H9 (cell line): Measurements from ENCODE around the gene CHRNB4. TPM values are rescaled to one million over a fixed set of nuclear protein-coding genes. Genes with fewer than 3 reads are reported as not detected.

Source experiments
- DNase-seq: peaks from one replicate; pipeline ENCODE4 v3.0.0-alpha.2; 2017
- H2AFZ ChIP-seq: one replicate; pipeline ENCODE4 v1.6.1; 2013; ENCODE audit warnings: mild to moderate bottlenecking, low read length, control low read depth, moderate library complexity
- H2AK5ac ChIP-seq: 2 replicates; pipeline ENCODE4 v1.6.1; 2013; ENCODE audit warnings: low read length, control low read depth, mixed read lengths; ENCODE audit not compliant: insufficient read length
- H2BK120ac ChIP-seq: one replicate; pipeline ENCODE4 v1.6.1; 2013; ENCODE audit warnings: low read depth, mild to moderate bottlenecking, low read length, control low read depth, inconsistent platforms; ENCODE audit not compliant: poor library complexity, severe bottlenecking
- H2BK12ac ChIP-seq: 2 replicates; pipeline ENCODE4 v1.6.1; 2013; ENCODE audit warnings: low read length, control low read depth, mixed read lengths, low read depth; ENCODE audit not compliant: insufficient read length
- H2BK15ac ChIP-seq: 2 replicates; pipeline ENCODE4 v1.6.1; 2013; ENCODE audit warnings: low read depth, low read length, control low read depth
- H2BK20ac ChIP-seq: one replicate; pipeline ENCODE4 v1.6.1; 2013; ENCODE audit warnings: low read depth, mild to moderate bottlenecking, low read length, control low read depth, inconsistent platforms; ENCODE audit not compliant: poor library complexity, severe bottlenecking
- H2BK5ac ChIP-seq: 2 replicates; pipeline ENCODE4 v1.6.1; 2013; ENCODE audit warnings: low read length, control low read depth, mixed read lengths; ENCODE audit not compliant: insufficient read length
- H3K14ac ChIP-seq: 2 replicates; pipeline ENCODE4 v1.6.1; 2013; ENCODE audit warnings: low read length, control low read depth; ENCODE audit not compliant: insufficient read depth
- H3K18ac ChIP-seq: 2 replicates; pipeline ENCODE4 v1.6.1; 2013; ENCODE audit warnings: low read depth, mild to moderate bottlenecking, mixed read lengths, low read length, control low read depth; ENCODE audit not compliant: insufficient read length
- H3K23ac ChIP-seq: 2 replicates; pipeline ENCODE4 v1.6.1; 2013; ENCODE audit warnings: low read length, control low read depth, mixed read lengths, low read depth; ENCODE audit not compliant: insufficient read length
- H3K23me2 ChIP-seq: 2 replicates; pipeline ENCODE4 v1.6.1; 2013; ENCODE audit warnings: low read depth, mild to moderate bottlenecking, mixed read lengths, low read length, control low read depth; ENCODE audit not compliant: insufficient read length, poor library complexity, severe bottlenecking
- H3K27ac ChIP-seq: 2 replicates; pipeline ENCODE4 v1.5.1; 2013; ENCODE audit warnings: low read length, control low read depth, mixed read lengths, low read depth; ENCODE audit not compliant: insufficient read length
- H3K27me3 ChIP-seq: 2 replicates; pipeline ENCODE4 v1.6.1; 2013; ENCODE audit warnings: low read length, control low read depth, inconsistent platforms; ENCODE audit not compliant: insufficient read depth
- H3K4ac ChIP-seq: 2 replicates; pipeline ENCODE4 v1.6.1; 2013; ENCODE audit warnings: low read depth, mild to moderate bottlenecking, control low read depth, inconsistent platforms, low read length, moderate library complexity
- H3K4me1 ChIP-seq: 2 replicates; pipeline ENCODE4 v1.6.1; 2013; ENCODE audit warnings: low read length, control low read depth, inconsistent platforms; ENCODE audit not compliant: insufficient read depth
- H3K4me2 ChIP-seq: 2 replicates; pipeline ENCODE4 v1.6.1; 2013; ENCODE audit warnings: low read length, control low read depth, mixed read lengths; ENCODE audit not compliant: insufficient read length, insufficient read depth
- H3K56ac ChIP-seq: 2 replicates; pipeline ENCODE4 v1.6.1; 2013; ENCODE audit warnings: low read depth, mild to moderate bottlenecking, mixed read lengths, low read length, control low read depth; ENCODE audit not compliant: insufficient read length
- H3K79me1 ChIP-seq: 2 replicates; pipeline ENCODE4 v1.6.1; 2013; ENCODE audit warnings: low read depth, mild to moderate bottlenecking, moderate library complexity, low read length, control low read depth, inconsistent platforms; ENCODE audit not compliant: insufficient read depth, poor library complexity, severe bottlenecking
- H3K79me2 ChIP-seq: 2 replicates; pipeline ENCODE4 v1.6.1; 2013; ENCODE audit warnings: low read length, control low read depth, inconsistent platforms; ENCODE audit not compliant: insufficient read depth
- H3K9ac ChIP-seq: 2 replicates; pipeline ENCODE4 v1.6.1; 2013; ENCODE audit warnings: low read length, control low read depth, mixed read lengths; ENCODE audit not compliant: insufficient read length; ENCODE audit errors: extremely low read depth
- H3K9me3 ChIP-seq: one replicate; pipeline ENCODE4 v1.6.1; 2013; ENCODE audit warnings: low read depth, low read length, inconsistent platforms; ENCODE audit not compliant: control insufficient read depth
- H3T11ph ChIP-seq: one replicate; pipeline ENCODE4 v1.6.1; 2013; ENCODE audit warnings: mild to moderate bottlenecking, low read length, control low read depth, inconsistent platforms
- H4K20me1 ChIP-seq: one replicate; pipeline ENCODE4 v1.6.1; 2013; ENCODE audit not compliant: control insufficient read depth, insufficient read length, insufficient read depth
- H4K5ac ChIP-seq: 2 replicates; pipeline ENCODE4 v1.6.1; 2013; ENCODE audit warnings: low read depth, mild to moderate bottlenecking, mixed read lengths, low read length, control low read depth; ENCODE audit not compliant: insufficient read length
- H4K8ac ChIP-seq: replicated peaks from 2 replicates; pipeline ENCODE4 v1.6.1; 2013; ENCODE audit warnings: low read length, control low read depth, mixed read lengths, low read depth; ENCODE audit not compliant: insufficient read length
- H4K91ac ChIP-seq: 2 replicates; pipeline ENCODE4 v1.6.1; 2013; ENCODE audit warnings: low read depth, mild to moderate bottlenecking, moderate library complexity, mixed read lengths, low read length, control low read depth; ENCODE audit not compliant: insufficient read length
- H3K27ac Mint-ChIP-seq, 3 experiments: 2 replicates in 2 of 3; 3 replicates in 1 of 3; pipeline ENCODE4 v1.8.0; 2020 to 2021; ENCODE audit warnings: mixed read lengths in 3 of 3, mild to moderate bottlenecking in 1 of 3, moderate library complexity in 1 of 3
- H3K27me3 Mint-ChIP-seq: 2 replicates; pipeline ENCODE4 v1.8.0; 2021; ENCODE audit warnings: low read depth, mild to moderate bottlenecking, moderate library complexity, mixed read lengths
- H3K36me3 Mint-ChIP-seq, 3 experiments: 2 replicates in 2 of 3; 3 replicates in 1 of 3; pipeline ENCODE4 v1.8.0; 2020 to 2021; ENCODE audit warnings: low read depth in 3 of 3, mixed read lengths in 3 of 3; ENCODE audit not compliant: insufficient read depth in 1 of 3
- H3K4me1 Mint-ChIP-seq, 2 experiments: 2 replicates each; pipeline ENCODE4 v1.8.0; 2020; ENCODE audit warnings: mixed read lengths in 2 of 2
- H3K4me3 Mint-ChIP-seq, 2 experiments: 2 replicates in 1 of 2; 3 replicates in 1 of 2; pipeline ENCODE4 v1.8.0; 2020 to 2021; ENCODE audit warnings: mild to moderate bottlenecking in 2 of 2, mixed read lengths in 2 of 2, moderate library complexity in 1 of 2
- H3K9me3 Mint-ChIP-seq, 2 experiments: 2 replicates in 1 of 2; 3 replicates in 1 of 2; pipeline ENCODE4 v1.8.0; 2020; ENCODE audit warnings: mild to moderate bottlenecking in 2 of 2, mixed read lengths in 2 of 2, moderate library complexity in 1 of 2
- WGBS: extraction: QIAGEN DNeasy Blood & Tissue Kit; methylation state at CpG from one replicate; pipeline ENCODE4 v1.1.7; 2013; ENCODE audit warnings: missing lambda C conversion rate, low lambda C conversion rate, mixed read lengths; ENCODE audit not compliant: insufficient read length; ENCODE audit errors: extremely low coverage; 5-methylcytosine and 5-hydroxymethylcytosine counted together
- total RNA-seq: library from RNA; stranded (reverse); gene quantifications from 2 replicates; pipeline ENCODE4 v1.2.1, GENCODE V29; 2021
- TF ChIP-seq, protein P1 (sequence below): fragments of 200-600 bp; sonication (generic); conservative IDR thresholded peaks from 3 replicates; pipeline ENCODE4 v1.8.0; 2021; ENCODE audit warnings: antibody characterized with exemption, mild to moderate bottlenecking

CHRNB4 gene
- total RNA-seq, 1 experiment from 2014 or later = 1.9 TPM

DNA sequence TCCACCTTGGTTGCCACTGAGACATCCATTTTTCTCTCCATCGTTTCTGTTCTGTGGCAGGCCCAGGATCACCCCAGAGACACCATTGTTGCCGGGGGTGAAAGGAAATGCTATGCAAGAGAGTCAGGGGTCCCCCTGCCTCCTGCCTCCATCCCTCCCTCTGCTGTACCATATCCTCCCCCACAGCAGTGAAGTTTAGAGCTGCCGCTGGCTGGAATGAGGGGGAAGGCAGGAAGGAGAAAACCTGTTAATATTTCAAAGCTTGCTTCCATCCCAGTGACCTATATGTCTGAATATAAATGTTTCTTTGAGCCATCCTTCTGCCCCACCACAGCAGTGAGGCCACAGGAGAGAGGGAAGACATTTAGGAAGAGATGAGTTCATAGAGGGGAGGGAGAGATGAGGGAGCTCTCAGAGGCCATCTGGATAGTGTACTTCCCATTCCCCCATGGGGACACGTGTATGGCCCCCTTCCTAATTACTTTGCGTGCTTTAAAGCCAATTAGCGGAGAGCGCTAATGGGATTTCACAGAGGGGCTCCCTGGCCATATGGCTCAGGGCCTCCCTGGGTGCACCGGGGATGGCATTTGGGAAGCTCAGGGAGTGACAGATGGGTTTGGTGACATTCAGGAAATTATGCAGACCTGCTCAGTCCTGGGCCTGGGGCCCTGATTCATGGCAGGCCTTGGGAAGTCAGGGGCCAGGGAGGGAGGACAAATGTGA lies 40.4 kb upstream of the CHRNB4 start:
- no peak overlapping the region for H3K4me2 ChIP-seq
- H3K27me3 Mint-ChIP-seq = peaks cover 6% of the 10 kb centered on the region; the same call in 1 of the 2 replicates
- H3K4me1 ChIP-seq = peaks cover 13% of the 10 kb centered on the region
- no CpG with 5 or more reads among the region's 8 CpGs for WGBS
- no peaks in the 10 kb centered on the region for H3K9me3 ChIP-seq
- H3K36me3 Mint-ChIP-seq = no peaks in the 10 kb centered on the region
- H4K5ac ChIP-seq = no peak overlapping the region
- H3K4me1 Mint-ChIP-seq = peaks cover 54 to 58% of the 10 kb centered on the region in 2 experiments
- H3K27ac Mint-ChIP-seq = no peak overlapping the region; a peak in 2 of 7 replicates
- DNase-seq = no peak
- no peak overlapping the region for H2BK20ac ChIP-seq
- H4K8ac ChIP-seq = no peak overlapping the region
- no peaks in the 10 kb centered on the region; a peak in 1 of 5 replicates for H3K9me3 Mint-ChIP-seq
- no peak overlapping the region for H3K4ac ChIP-seq
- no peak overlapping the region for H2BK5ac ChIP-seq
- TF ChIP-seq, protein P1, sequence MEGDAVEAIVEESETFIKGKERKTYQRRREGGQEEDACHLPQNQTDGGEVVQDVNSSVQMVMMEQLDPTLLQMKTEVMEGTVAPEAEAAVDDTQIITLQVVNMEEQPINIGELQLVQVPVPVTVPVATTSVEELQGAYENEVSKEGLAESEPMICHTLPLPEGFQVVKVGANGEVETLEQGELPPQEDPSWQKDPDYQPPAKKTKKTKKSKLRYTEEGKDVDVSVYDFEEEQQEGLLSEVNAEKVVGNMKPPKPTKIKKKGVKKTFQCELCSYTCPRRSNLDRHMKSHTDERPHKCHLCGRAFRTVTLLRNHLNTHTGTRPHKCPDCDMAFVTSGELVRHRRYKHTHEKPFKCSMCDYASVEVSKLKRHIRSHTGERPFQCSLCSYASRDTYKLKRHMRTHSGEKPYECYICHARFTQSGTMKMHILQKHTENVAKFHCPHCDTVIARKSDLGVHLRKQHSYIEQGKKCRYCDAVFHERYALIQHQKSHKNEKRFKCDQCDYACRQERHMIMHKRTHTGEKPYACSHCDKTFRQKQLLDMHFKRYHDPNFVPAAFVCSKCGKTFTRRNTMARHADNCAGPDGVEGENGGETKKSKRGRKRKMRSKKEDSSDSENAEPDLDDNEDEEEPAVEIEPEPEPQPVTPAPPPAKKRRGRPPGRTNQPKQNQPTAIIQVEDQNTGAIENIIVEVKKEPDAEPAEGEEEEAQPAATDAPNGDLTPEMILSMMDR = no peak
- no peak overlapping the region for H3K9ac ChIP-seq
- no peak overlapping the region for H4K91ac ChIP-seq
- no peaks in the 10 kb centered on the region for H3K79me1 ChIP-seq
- H3K79me2 ChIP-seq = no peaks in the 10 kb centered on the region
- H3T11ph ChIP-seq = no peak overlapping the region
- no peak overlapping the region for H2AFZ ChIP-seq
- no peak overlapping the region for H3K56ac ChIP-seq
- no peak overlapping the region for H3K4me3 Mint-ChIP-seq
- H2BK15ac ChIP-seq = no peak overlapping the region
- no peaks in the 10 kb centered on the region for H3K23me2 ChIP-seq
- no peaks in the 10 kb centered on the region for H3K27me3 ChIP-seq
- no peak overlapping the region for H3K14ac ChIP-seq
- no peaks in the 10 kb centered on the region for H4K20me1 ChIP-seq
- no peak overlapping the region for H2BK12ac ChIP-seq
- H3K18ac ChIP-seq = no peak overlapping the region
- H3K23ac ChIP-seq = no peak overlapping the region
- no peak overlapping the region for H2BK120ac ChIP-seq
- H3K27ac ChIP-seq = no peak overlapping the region
- H2AK5ac ChIP-seq = no peak overlapping the region
